NCI-H345 (cell line): ENCODE results near the gene EVA1A.
"Not testable (repeated sequence)": the region's sequence is repeated elsewhere in the genome, so short reads cannot be mapped to it uniquely, and the experiment has no call there.

Source experiments
- DNase-seq: peaks from one replicate; lab custom pipeline; 2025; lab: John Stamatoyannopoulos, UW

The EVA1A gene

GRCh38 chr2:75517547-75518230 lies 43.0 kb downstream of the EVA1A start:
- DNase-seq: no peak

GRCh38 chr2:75516378-75517360 lies 44.1 kb downstream of the EVA1A start:
- peak; percentile 78 for DNase-seq

DNA sequence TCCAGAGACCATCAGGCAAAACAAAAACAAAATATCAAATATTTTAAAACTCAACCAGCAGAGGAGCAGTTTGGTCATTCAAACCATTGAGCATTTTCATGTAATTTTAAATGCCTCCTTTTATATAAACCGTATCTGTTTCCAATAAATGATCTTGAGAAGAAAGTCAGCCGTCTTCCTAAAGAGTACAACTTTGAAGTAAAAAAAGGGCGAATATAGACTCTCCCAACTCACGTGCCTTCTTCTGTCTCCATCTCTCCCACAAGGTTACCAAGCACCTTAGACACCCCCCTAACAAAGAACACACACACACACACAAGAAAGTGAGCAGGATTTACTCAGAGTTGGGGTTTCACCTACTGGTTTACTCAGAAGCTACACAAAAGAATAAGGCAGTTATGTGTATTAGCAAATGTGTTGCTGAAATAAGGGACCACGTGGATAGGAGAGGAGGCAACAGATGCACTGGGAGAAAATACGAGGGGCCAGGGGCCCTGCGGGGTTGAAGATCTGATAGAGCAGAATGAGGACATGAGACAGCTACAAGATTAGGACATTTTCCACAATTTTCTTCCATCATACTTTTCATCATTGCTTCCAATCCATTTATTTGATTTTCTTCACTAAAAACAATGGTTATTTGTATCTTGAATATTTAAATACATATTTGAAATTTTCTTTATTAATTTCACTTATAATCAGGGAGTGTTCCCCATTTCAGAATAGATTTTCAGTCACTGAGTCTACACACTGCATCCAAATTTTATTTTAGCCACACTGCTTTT lies 45.0 kb downstream of the EVA1A start:
- no peak for DNase-seq

DNA sequence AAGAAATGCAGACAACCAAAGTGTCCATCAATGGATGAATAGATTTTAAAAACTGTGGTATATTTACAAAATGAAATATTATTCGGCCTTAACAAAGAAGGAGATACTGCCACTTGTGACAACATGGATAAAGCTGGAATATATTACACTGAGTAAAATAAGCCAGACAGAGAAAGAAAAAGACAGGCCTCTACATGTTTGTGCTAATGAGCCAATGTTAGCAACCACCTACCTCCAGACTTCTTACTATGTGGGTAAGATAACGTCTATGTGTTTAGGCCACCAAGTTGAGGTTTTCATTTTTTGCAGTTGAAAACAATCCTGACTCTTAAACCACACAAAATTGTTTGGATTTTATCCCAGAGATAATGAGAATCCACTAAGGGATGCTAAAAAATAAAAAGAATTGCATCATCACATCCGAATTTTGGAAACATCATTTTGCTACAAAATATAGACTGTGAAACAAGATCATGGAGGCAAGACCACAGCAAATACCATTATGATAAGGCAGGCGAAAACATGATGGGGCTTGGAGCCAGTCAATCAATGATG lies 47.0 kb downstream of the EVA1A start:
- no peak for DNase-seq

- no peak for DNase-seq
These were observed 48.1 kb downstream of the EVA1A start for GRCh38 chr2:75512455-75513212.

- DNase-seq: no peak
These were observed 54.5 kb downstream of the EVA1A start for GRCh38 chr2:75506101-75506697.

DNA sequence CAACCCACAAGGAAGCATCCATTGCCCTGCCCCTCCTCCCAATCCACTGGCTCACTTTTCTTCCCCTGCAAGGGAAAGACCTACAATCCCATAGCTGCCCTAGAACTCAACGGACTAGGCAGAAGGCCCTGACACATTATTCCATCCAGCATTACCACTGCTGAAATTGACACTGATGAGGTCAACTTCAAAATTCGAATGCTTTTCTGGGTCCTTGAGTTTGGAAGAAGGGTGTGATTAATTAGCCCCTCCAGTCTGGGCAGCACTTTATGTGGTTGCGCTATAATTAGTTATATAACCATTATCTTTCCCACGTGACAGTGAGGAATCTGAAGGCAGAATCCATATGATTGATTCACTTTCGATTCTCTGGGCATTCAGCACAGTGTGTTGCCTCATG lies 55.7 kb downstream of the EVA1A start:
- DNase-seq: no peak

- DNase-seq: no peak
These were observed 57.6 kb downstream of the EVA1A start for GRCh38 chr2:75503048-75503607.

DNA sequence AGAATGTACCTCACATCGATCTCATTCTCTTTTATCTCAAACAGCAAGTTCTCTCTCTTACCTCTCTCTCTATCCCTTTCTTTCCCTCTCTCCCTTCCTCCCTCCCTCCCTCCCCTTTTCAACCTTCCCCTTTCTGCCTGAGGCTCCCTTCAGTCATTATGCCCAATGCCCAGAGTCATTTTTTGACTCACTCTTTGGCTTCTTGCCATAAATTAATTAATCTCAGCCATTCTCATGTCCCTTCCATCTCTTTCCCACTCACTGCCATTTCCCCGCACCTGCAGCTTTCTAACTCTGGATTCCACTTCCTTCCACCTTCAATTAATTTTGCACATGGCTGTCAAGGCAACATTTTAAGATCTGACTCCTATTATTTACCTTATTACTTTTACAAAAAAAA lies 60.1 kb downstream of the EVA1A start:
- DNase-seq: peak; percentile 49

DNA sequence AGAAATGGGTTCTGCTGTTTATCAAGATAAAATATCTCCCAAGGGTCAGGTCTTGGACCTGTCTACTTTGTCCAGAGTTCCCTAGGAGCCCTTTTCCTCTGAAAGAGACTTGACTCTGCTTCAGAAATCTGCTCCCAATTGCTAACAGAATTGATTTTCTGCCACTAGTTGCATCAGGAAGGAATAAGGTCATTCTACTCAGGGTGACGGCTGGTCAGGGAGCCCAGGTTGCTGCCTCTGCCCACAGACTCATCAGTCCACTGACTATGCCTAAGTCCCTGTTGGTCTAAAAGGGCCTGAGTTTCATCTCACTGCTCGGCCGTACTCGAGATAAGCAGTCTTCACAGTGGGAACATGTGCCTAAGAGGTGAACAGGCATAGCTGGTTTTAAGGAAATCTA lies 61.2 kb downstream of the EVA1A start:
- no peak for DNase-seq

GRCh38 chr2:75498907-75499306 lies 61.8 kb downstream of the EVA1A start:
- no peak for DNase-seq

GRCh38 chr2:75497256-75497655 lies 63.5 kb downstream of the EVA1A start:
- DNase-seq: no peak

GRCh38 chr2:75495862-75496261 lies 64.9 kb downstream of the EVA1A start:
- DNase-seq: no peak

- no peak for DNase-seq
These were observed 66.5 kb downstream of the EVA1A start for GRCh38 chr2:75494137-75494769.

- DNase-seq: no peak
These were observed 67.5 kb downstream of the EVA1A start for GRCh38 chr2:75493230-75493629.

DNA sequence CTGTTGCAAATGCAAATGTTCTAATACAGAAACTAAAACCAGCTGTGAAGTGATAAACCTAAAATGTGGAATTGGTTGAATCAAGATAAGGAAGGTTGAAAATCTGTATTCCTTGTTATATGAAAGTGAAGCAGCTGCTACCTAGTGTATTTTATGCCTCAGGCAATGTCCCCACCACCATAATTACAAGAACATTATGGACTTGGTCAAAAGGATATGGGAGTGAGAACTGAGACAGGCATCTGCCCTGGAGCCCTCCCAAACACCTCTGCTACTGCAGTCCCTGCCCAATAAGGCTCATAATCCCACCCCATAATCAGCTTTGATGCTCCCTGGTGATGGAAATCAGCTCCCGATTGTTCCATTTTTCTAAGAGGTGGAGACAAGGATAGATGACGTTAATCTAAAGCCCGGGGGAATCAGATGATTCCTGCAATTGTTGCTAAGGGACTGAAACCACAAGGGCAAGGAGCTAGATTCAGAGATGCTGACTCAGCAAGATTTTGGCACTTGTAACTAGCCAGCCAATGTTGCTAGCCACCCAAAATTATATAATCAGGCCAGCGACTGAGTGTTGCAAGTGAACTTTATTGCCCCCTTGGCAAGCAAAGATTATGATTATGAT lies 69.5 kb downstream of the EVA1A start:
- no peak for DNase-seq

DNA sequence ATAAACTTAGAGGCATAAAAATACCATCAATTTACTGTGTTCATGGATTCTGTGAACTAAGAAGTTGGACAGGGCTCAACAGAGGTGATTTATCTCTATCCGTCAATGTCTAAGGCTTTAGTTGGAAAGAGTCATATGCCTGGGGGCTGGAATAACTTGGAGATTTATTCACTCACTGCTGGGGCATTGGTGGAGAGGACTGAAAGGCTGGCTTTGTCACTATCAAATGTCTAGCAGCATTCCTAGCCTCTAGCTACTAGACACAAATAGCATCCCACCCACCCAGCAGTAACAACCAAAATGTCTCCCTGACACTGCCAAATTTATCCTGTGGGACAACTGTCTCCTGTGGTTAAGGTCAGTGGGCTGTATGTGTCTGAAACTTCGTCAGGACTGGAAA lies 71.0 kb downstream of the EVA1A start:
- DNase-seq: no peak

- no peak for DNase-seq
These were observed 72.6 kb downstream of the EVA1A start for GRCh38 chr2:75488157-75488556.

GRCh38 chr2:75486735-75487134 lies 74.0 kb downstream of the EVA1A start:
- DNase-seq: not testable (repeated sequence)

- no peak for DNase-seq
These were observed 75.9 kb downstream of the EVA1A start for GRCh38 chr2:75484840-75485239.
